SK-N-SH (cell line): ENCODE results near the gene GDA. TPM values are rescaled to one million over a fixed set of nuclear protein-coding genes. Genes with fewer than 3 reads are reported as not detected.

ENCODE experiments used
- CTCF ChIA-PET: fragments of 300-600, 350-600 bp; formaldehyde crosslinking; extraction: SDS; loops from one replicate; lab custom pipeline; 2021; lab: Yijun Ruan, JAX
- POLR2A ChIA-PET: fragments of 350-600 bp; sonication (Branson Sonifier 250); formaldehyde crosslinking; extraction: SDS; loops from one replicate; lab custom pipeline; 2020; ENCODE audit warnings: antibody characterized with exemption, inconsistent platforms; lab: Yijun Ruan, JAX
- DNase-seq: peaks from one replicate; pipeline ENCODE4 v3.0.0; 2012
- H2AFZ ChIP-seq: fragments of 200-600 bp; sonication (generic); 2 replicates; pipeline ENCODE4 v1.8.1; 2016; ENCODE audit warnings: antibody characterized with exemption, mild to moderate bottlenecking, low read depth
- H3F3A ChIP-seq: fragments of 200-600 bp; sonication (generic); replicated peaks from 2 replicates; pipeline ENCODE3; 2016; ENCODE audit warnings: antibody characterized with exemption, mild to moderate bottlenecking; ENCODE audit not compliant: insufficient read depth
- H3K27ac ChIP-seq, 2 experiments: fragments of 200-500 bp in 1 of 2; fragments of 200-600 bp in 1 of 2; sonication (Bioruptor generic) in 1 of 2; sonication (generic), shearing (Covaris generic) in 1 of 2; 2 replicates each; pipeline versions ENCODE4 v1.5.1 to v1.6.1; 2014 to 2016; ENCODE audit warnings: low read depth in 2 of 2, inconsistent platforms in 1 of 2, low read length in 1 of 2, mild to moderate bottlenecking in 1 of 2, mixed read lengths in 1 of 2
- H3K27me3 ChIP-seq: fragments of 200-600 bp; sonication (generic), shearing (Covaris generic); 2 replicates; pipeline ENCODE4 v1.6.1; 2016; ENCODE audit warnings: mixed run types; ENCODE audit not compliant: insufficient read depth
- H3K36me3 ChIP-seq, 2 experiments: fragments of 200-500 bp in 1 of 2; fragments of 200-600 bp in 1 of 2; sonication (Bioruptor generic) in 1 of 2; sonication (generic) in 1 of 2; replicated peaks in 1 of 2; 2 replicates each; pipeline versions ENCODE3 to v1.5.1; 2014 to 2016; ENCODE audit warnings: low read length in 1 of 2, mild to moderate bottlenecking in 1 of 2; ENCODE audit not compliant: insufficient read depth in 2 of 2, control insufficient read depth in 1 of 2
- H3K4me1 ChIP-seq, 2 experiments: fragments of 200-500 bp in 1 of 2; fragments of 200-600 bp in 1 of 2; sonication (Bioruptor generic) in 1 of 2; sonication (generic), shearing (Covaris generic) in 1 of 2; 2 replicates each; pipeline versions ENCODE4 v1.5.1 to v1.6.1; 2014 to 2016; ENCODE audit warnings: low read depth in 1 of 2, low read length in 1 of 2, mixed run types in 1 of 2; ENCODE audit not compliant: insufficient read depth in 2 of 2, control insufficient read depth in 1 of 2
- H3K4me2 ChIP-seq: fragments of 200-600 bp; sonication (generic), shearing (Covaris generic); 2 replicates; pipeline ENCODE4 v1.6.1; 2017; ENCODE audit warnings: mixed run types
- H3K4me3 ChIP-seq, 2 experiments: fragments of 200-500 bp in 1 of 2; fragments of 200-600 bp in 1 of 2; sonication (Bioruptor generic) in 1 of 2; sonication (generic), shearing (Covaris generic) in 1 of 2; 2 replicates each; pipeline versions ENCODE4 v1.5.1 to v1.8.1; 2014 to 2016; ENCODE audit warnings: low read depth in 2 of 2, inconsistent platforms in 1 of 2, low read length in 1 of 2, mild to moderate bottlenecking in 1 of 2, mixed read lengths in 1 of 2, moderate library complexity in 1 of 2
- H3K79me2 ChIP-seq: fragments of 200-600 bp; sonication (generic); 2 replicates; pipeline ENCODE4 v1.8.1; 2017; ENCODE audit warnings: mild to moderate bottlenecking; ENCODE audit not compliant: insufficient read depth
- H3K9ac ChIP-seq: fragments of 200-600 bp; sonication (generic); 2 replicates; pipeline ENCODE4 v1.6.1; 2017; ENCODE audit warnings: mixed run types
- H3K9me2 ChIP-seq: fragments of 200-600 bp; sonication (generic); 2 replicates; pipeline ENCODE4 v1.6.1; 2017; ENCODE audit warnings: mixed run types
- H3K9me3 ChIP-seq: fragments of 200-600 bp; sonication (generic); 2 replicates; pipeline ENCODE4 v1.6.1; 2017; ENCODE audit warnings: mixed run types, mild to moderate bottlenecking, moderate library complexity
- H4K20me1 ChIP-seq: fragments of 200-600 bp; sonication (generic); 2 replicates; pipeline ENCODE4 v1.6.1; 2017; ENCODE audit warnings: mild to moderate bottlenecking, mixed run types; ENCODE audit not compliant: insufficient read depth
- CHD2 ChIP-seq: fragments of 150-350 bp; IDR thresholded peaks from 2 replicates; pipeline ENCODE4 v1.6.1; 2018; ENCODE audit warnings: low read length; ENCODE audit not compliant: partially characterized antibody
- GABPA ChIP-seq: IDR thresholded peaks from 2 replicates; pipeline ENCODE4 v1.4.0; 2012; ENCODE audit warnings: low read depth, mild to moderate bottlenecking
- IRF3 ChIP-seq: fragments of 150-350 bp; IDR thresholded peaks from 2 replicates; pipeline ENCODE4 v1.6.1; 2016; ENCODE audit warnings: mild to moderate bottlenecking, low read depth, low read length
- MXI1 ChIP-seq: IDR thresholded peaks from 2 replicates; pipeline ENCODE4 v1.6.1; 2012; ENCODE audit warnings: mild to moderate bottlenecking, low read depth, low read length, improper control_type of control experiment
- NRF1 ChIP-seq: IDR thresholded peaks from 2 replicates; pipeline ENCODE4 v1.6.1; 2012; ENCODE audit warnings: low read depth, mild to moderate bottlenecking, low read length
- POLR2AphosphoS5 ChIP-seq: IDR thresholded peaks from 2 replicates; pipeline ENCODE4 v1.6.1; 2012; ENCODE audit warnings: low read depth, low read length
- RAD21 ChIP-seq: IDR thresholded peaks from 2 replicates; pipeline ENCODE4 v1.6.1; 2012; ENCODE audit warnings: mild to moderate bottlenecking, low read length
- REST ChIP-seq: IDR thresholded peaks from 2 replicates; pipeline ENCODE4 v1.6.1; 2012; ENCODE audit warnings: mild to moderate bottlenecking, low read depth, low read length, moderate library complexity
- TAF1 ChIP-seq: IDR thresholded peaks from 2 replicates; pipeline ENCODE4 v1.6.1; 2012; ENCODE audit warnings: low read depth, mild to moderate bottlenecking, low read length, moderate library complexity, borderline replicate concordance
- TCF12 ChIP-seq: IDR thresholded peaks from 2 replicates; pipeline ENCODE4 v1.4.0; 2012
- TEAD4 ChIP-seq: IDR thresholded peaks from 2 replicates; pipeline ENCODE4 v1.4.0; 2012; ENCODE audit warnings: mild to moderate bottlenecking, borderline replicate concordance; ENCODE audit not compliant: insufficient read depth
- USF1 ChIP-seq: IDR thresholded peaks from 2 replicates; pipeline ENCODE4 v1.4.0; 2012; ENCODE audit warnings: low read depth, borderline replicate concordance
- USF2 ChIP-seq: fragments of 150-350 bp; IDR thresholded peaks from 2 replicates; pipeline ENCODE4 v1.6.1; 2017; ENCODE audit warnings: antibody characterized with exemption, low read length, low read depth, borderline replicate concordance
- WGBS: methylation state at CpG from one replicate; pipeline ENCODE4 v1.1.6; 2017; ENCODE audit warnings: low lambda C conversion rate; 5-methylcytosine and 5-hydroxymethylcytosine counted together
- polyA plus RNA-seq, 3 experiments: library from polyadenylated mRNA; depleted of rRNA; stranded (reverse); fragments of >200 nt; gene quantifications; 2 replicates each; pipeline ENCODE4 v1.2.3, GENCODE V29; 2012

GDA gene
- polyA plus RNA-seq, 1 of the 3 experiments (the other 2 are of a cell fraction) = not detected

- no peak for TF ChIP-seq RAD21
- TF ChIP-seq MXI1 = no peak
- TF ChIP-seq POLR2AphosphoS5 = no peak
- TF ChIP-seq GABPA = no peak
- no peak for TF ChIP-seq CHD2
- TF ChIP-seq TEAD4 = no peak
- no peak for TF ChIP-seq IRF3
- TF ChIP-seq TAF1 = no peak
- no peak for TF ChIP-seq USF2
- no peak for TF ChIP-seq REST
- no peak for TF ChIP-seq USF1
- no peak for TF ChIP-seq NRF1
- TF ChIP-seq TCF12 = no peak
- Histone ChIP-seq H3K79me2 (no peaks in the 10 kb centered on the region), H3K27me3 (peaks cover 4% of the 10 kb centered on the region; the same call in 1 of the 2 replicates), H3K36me3 (no peaks in the 10 kb centered on the region), H3K9me3 (no peaks in the 10 kb centered on the region), H3K4me2 (no peak overlapping the region), H3F3A (no peaks in the 10 kb centered on the region), H3K4me3 (no peak overlapping the region), H3K9ac (no peak overlapping the region), H3K9me2 (no peaks in the 10 kb centered on the region), H2AFZ (no peak overlapping the region), H3K27ac (no peak overlapping the region), H4K20me1 (no peaks in the 10 kb centered on the region), H3K4me1 (no peaks in the 10 kb centered on the region)
- DNase-seq = no peak
- ChIA-PET POLR2A (no interaction called here), CTCF (interaction anchor here (1.9 kb wide), 1 partner anchor 16 kb away, joined by 5 read pairs; no protein-coding TSS in a partner anchor)
- 2% methylated on average over 4 of the region's 4 CpGs for WGBS
These were observed 106.3 kb downstream of the GDA start for GRCh38 chr9:72255569-72255968.
